Activated T-helper 1 cell treated with Interleukin-2 at 50 U/mL for 16 hours (primary cell): ENCODE measurements around the gene CNTNAP2.

Experiments used
- DNase-seq: peaks from one replicate; pipeline ENCODE4 v3.0.0-alpha.2; 2020; ENCODE audit warnings: low read depth

CNTNAP2 gene

DNA sequence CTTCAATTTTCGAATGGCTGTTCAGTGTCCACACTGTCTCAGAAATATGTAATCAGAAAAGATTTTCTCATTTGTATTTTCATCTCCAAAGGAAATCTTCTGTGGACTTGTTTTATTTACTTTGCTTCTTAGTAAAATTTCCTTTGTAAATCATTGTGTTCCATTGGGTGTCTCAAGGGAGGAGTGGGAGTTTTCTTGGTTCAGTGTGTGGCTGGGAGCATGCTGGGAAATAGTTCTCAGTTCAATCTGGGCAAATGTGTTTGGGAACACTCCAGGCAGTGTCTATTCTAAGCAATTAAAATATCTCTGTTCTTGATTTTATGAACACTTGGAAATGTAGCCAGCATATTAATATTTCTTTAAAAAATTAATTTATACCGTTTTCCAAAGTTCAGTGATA lies 1019.8 kb downstream of the CNTNAP2 start:
- no peak for DNase-seq

DNA sequence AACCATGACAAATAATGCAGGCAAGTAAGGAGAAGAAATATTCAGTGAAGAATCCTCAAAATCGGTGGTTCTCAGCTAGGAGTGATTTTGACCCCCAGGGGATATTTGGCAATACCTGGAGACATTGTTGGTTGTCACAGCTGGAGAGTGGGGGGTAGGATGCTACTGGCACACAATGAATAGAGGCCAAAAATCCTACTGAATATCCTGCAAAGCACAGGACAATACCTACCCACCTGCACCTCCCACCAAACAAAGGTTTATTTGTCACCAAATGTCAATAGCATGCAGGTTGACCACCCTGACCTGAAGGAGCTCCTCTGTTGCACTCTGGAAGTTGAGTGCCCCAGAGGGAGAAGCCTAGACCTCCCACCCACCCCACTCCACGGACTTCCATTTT lies 1028.6 kb downstream of the CNTNAP2 start:
- no peak for DNase-seq

DNA sequence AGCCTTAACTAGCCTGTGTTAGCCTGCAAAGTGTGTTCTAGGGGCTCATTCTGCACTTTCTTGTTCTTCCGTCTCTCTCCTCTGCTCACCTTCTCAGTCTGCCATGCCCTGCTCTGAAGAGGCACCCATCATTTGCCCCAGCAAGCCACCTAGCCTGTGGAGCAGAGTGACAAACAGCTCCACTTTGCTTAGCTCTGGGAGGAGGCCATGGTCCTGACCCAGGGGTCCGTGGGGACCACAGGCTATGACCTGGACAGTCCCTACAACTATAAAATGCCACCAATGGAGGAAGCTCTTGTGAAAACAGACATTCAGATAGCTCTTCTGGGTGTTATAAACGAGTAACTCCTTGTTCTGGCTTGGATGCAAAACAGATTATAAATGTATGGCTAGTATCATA lies 1029.6 kb downstream of the CNTNAP2 start:
- no peak for DNase-seq

DNA sequence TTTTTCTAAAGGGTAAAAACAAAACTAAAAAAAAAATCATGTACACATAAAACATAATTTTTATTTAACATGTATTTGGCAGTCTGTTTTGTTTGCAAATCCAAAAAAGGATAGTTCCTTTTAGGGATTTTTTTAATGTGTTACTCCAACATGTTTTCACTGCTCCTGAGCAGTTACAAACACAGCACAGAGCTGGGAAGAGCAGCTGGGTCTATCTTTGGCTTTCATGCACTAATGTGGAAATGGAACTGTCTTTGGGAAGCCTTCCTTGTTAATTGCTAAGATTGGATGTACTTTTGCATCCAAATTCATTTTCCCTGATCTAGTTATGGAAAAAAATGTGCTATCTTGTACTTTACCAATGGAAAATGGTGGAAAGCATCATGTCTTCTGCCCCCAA lies 1035.1 kb downstream of the CNTNAP2 start:
- DNase-seq: no peak

DNA sequence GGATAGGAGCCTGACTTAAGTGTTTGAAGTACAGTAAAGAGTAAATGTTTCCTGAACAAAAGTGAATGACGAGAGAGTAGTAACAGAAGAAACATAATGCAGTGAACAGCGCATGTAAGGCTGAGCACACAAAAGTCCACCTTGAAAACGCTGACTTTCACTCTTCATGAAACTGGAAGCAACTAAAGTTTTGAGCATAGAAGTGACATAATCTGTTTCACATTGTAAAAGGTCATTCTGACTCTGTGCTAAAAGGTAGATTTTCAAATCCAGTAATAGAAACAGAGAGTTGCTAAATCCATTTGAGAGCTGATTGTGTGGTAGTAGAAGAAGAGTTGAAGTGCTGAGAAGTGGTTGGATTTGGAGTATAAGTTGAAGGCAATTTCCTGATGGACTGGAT lies 1037.0 kb downstream of the CNTNAP2 start:
- DNase-seq: no peak

DNA sequence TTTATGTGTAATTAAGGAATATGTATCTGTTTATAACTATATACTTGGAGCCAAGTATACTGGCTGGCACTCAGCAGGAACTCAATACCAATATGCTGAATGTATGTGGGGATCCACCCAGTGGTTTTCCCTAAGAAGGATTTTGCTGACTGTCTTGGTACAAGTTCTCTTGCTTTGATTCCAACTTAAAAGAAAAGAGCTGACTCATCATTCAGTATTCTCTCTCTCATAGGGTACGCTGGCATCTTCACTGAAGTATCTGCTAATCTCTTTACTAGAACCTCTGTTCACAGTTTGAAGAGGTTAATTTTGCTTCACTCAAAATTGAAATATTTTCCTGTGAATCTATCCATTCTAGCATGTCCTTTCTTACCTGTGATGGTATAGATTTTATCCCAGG lies 1044.8 kb downstream of the CNTNAP2 start:
- DNase-seq: no peak

DNA sequence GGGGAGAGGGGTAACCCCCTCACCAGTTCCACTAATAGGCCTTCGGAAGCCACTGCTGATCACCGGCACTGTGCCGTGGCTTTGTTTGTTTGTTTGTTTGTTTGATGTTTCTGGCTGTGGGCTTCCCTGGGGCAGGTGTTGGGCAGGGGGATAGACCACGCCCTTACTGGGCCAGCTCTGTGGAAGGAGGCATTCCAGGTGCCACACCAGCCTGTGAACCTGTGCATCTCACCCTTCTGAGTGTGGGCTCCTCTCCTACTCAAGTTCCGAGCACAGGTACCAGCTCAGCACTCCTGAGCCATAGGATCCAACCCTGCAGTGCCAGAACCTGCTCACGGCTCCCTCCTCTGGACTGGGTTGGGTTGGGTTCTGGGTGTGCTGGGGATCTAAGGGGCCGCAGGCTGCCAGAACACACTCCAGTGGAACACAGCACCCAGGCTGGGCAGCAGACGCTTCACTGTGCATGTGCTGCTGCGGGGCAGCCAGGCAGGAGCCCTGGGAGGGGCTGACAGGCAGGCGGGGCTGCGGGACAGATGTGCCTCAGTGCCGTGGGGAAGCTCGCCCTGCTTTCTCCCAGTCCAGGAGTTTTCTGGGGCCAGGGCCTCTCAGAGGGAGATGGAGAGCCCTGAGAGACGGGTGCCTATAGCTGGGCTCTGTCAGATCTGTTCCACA lies 1053.9 kb downstream of the CNTNAP2 start:
- DNase-seq: no peak

DNA sequence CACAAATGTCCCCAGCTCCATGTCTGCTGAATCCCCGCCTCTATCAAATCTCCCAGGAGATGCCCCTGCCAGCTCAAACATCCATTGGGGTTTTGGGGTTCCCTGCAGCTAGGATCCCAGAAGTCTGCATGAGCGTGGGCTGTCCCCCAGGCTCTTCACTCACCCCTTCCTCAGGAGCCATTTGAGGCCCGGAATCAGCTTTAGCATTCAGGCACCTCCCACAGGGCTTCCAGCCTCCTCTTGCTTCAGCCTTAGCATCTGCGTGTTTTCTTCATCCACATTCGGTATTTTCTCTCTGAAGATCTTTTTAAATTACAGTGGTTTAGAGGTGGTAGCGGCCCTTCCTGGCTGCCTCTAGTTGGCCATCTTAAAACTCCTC lies 1054.4 kb downstream of the CNTNAP2 start:
- DNase-seq: no peak

DNA sequence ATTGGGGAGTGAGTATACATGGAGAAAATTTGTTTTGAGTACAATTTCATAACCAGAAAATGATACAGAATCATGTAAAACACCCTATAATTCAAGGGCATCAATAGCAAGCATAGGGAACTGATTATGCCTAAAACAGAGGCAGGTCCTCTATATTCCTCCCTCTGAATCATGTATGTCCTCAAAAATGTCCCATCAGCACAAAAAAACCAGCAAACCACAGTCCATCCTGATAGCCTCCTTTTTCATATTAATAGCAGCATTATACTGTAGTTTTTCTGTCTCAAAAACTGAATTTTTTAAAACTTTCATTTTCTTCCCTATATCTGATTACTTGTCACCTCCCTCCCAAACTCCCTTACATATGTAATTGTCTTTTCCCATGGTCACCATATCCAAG lies 1057.3 kb downstream of the CNTNAP2 start:
- DNase-seq: no peak

DNA sequence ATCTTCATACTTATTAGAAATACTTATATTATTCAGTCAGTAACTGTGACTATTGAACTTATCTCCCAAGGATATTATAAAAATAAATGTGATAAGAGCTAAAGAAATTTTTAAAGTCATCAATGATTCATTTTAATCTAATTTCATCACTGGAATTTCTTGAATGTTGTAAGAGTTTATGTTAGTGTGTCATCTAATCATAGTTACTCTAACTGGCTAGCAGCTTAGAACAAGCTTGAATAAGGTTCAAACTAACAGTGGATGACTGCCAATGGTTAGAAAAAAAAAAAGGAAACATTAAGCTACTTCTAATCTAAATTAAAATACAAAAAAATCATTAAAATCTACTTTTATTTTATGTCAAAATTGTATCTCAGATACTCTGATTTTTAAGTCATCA lies 1066.3 kb downstream of the CNTNAP2 start:
- DNase-seq: no peak

DNA sequence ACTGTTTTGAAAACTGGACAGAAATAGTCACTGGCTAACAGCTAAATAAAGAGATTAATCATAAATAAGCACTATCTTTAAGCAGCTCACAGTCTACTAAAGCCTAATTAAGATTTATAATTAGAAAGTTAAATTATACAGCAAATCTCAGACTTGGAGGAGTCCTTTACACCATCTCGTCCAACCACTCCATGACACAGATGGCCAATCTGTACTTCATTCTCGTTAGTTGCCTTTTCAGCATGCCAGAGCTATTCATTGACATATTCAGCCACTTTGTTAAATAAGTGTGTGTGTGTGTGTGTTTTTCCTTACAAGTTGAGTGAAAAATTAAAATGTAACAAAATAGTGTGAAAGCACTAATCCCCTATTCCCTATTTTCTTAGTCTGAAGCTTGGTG lies 1066.7 kb downstream of the CNTNAP2 start:
- no peak for DNase-seq

DNA sequence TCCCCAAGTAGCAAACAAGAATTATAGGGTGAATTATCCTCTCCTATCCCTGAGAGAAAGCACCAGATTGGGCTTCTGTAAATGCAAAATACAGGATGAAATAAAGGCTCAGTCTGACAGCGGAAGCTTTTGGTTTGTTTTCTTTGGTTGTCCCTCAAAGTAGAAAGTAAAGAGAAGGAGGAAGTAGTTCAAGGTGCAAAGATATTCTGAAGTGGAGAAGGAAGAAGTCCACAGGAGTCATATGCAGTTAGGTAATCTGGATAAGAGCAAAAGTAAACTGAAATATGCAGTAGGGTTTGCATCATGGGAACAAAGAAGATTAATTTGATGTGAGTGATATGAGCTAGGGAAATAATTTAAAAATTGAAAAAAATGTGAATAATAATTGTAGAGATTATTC lies 1071.9 kb downstream of the CNTNAP2 start:
- DNase-seq: no peak

DNA sequence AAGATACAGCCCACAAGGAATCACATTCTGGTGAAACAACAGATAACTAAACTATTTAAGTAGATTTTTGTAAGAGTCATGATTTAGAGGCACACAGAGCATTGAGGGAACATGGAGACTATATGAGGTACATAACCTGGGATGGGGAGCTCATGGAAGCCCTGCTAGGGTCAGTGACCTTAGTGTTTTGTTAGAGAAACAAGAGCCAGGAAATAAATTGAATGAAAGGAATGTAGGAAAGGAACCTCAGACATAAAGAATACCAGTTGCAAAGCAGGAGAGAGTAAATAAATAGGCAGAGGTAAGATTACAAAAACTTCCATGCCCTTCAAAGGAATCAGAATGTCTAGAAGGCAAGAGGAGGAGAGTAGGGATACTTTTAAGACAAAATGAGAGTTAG lies 1076.9 kb downstream of the CNTNAP2 start:
- DNase-seq: no peak

DNA sequence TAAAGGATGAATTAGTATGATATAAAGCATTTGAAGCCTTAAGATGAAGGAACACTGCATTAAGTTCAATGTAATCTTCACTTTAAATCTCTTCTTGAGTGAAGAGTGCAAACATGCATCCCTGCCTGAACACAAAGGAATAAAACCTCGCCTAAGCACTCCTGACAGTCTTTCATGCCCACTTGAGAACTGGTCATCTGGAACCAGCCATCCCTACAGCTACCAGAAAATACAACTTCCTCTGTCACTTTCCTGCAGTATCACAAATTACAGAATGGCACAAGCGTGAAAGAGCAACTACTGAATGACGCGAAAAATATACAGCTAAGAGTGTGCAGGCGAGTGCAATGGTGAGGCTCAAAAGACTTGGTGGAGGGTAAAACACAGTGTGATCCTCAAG lies 1079.9 kb downstream of the CNTNAP2 start:
- no peak for DNase-seq

DNA sequence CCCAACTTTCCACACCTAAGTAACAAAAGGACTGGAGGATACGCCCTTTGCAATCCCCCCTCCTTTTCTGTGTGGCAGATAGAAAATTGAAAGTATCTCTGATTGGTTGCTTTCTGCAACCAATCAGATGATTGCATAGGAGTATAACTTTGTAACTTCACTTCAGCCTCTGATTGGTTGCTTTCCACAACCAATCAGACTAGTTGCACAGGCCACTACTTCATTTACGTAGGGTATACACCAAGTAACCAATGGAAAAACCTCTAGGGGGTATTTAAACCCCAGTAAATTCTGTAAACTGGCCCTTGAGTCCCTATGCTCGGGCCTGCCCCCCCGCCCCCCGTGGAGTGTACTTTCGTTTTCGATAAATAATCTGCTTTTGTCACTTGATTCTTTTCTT lies 1080.4 kb downstream of the CNTNAP2 start:
- no peak for DNase-seq

DNA sequence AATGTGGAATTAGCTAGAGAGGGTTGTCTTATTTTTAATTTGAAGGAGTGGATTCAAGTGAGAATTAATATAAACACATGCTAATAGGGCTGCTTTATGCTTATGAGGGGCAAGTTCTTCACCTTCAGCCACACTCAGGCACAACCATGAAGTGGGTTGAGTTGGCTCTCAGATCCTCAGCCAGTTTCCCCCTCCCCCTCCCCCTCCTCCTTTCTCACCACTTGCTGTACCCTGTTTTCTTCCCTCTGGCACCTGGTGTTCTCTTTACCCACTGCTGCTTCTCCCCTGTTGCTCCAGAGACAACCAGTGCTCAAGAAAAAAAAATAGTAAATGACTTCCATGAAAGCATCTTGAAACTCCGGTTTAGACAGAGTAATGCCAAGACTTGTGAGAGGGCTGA lies 1083.3 kb downstream of the CNTNAP2 start:
- DNase-seq: no peak

DNA sequence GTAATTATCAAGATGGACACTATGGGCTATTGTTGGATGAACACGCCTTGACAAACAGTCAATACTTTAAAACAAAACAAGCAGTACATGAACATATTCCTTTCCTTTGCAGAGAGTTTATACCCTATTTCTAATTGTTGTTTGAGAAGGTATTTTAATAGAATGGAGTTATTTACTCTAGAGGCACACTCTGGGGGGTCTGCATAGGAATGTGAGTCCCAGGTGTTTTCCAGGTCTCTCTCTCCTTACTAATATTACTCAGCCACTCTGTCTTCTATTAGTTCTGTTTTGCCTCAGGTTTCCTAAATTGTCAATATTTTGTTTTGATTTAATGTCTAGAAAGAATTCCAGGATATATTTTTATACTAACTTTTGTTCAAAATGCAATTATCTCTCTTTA lies 1091.4 kb downstream of the CNTNAP2 start:
- no peak for DNase-seq

DNA sequence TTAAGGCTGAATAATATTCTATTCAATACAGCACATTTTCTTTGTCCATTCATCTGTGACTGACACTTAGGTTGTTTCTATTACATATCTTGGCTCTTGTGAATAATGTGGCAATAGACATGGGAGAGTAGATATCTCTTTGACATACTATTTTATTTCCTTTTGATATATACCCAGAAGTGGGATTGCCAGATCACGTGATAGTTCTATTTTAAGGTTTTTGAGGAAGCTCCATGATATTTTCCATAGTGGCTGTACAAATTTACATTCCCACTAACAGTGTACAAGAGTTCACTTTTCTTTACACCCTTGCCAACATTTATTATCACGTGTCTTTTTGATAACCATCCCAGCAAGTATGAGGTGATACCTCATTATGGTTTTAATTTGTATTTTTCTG lies 1114.7 kb downstream of the CNTNAP2 start:
- DNase-seq: no peak

DNA sequence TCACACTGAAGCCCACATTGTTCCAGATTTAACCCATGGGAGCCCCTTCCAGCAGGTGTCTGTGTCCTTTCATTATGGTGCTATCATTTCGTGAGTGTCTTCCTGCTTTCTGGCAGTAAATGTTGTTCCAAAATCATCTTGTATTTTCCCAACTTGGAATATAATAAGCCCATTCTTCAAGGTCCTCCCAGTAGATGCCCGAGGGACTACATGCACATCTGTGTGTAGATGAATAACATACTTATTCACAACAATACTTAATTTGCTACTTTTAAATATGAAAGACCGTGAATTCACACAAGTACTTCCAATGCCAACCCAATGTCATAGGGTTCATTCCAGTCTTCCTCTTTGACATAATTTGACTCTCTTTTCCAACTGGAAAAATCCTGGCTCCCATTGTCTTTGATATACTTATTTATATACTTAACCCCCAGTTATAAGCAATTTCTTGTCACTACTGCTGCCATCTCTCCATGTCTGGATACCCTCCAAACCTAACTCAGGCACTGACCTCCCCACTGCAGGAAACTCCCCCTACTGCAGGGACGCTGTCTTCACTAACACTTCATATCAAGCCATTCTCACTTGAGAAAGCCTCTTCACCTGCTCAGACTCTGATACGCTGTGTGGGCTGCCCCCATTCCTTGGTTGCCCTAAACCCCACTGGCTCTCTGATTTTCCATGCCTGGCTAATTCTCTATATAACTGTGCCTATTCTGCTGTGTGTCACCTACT lies 1119.2 kb downstream of the CNTNAP2 start:
- DNase-seq: no peak

DNA sequence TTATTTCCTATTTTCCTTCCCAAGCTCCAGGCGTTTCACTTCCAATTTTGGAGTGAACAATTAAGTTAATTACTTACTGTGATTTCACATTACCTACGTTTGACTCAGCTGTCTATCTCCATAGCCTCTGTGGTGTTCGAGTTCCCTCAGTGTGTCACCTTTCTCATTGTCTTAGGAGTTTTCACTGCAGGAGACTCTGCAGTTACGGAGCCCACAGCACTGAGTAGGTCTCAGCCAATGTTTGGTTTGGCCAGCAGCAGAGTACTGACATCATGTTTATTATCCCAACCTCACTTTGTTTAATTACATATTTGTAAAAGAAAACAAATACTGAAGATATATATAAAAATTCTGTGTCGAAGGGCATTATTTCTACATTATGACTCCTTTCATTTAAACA lies 1123.9 kb downstream of the CNTNAP2 start:
- no peak for DNase-seq

DNA sequence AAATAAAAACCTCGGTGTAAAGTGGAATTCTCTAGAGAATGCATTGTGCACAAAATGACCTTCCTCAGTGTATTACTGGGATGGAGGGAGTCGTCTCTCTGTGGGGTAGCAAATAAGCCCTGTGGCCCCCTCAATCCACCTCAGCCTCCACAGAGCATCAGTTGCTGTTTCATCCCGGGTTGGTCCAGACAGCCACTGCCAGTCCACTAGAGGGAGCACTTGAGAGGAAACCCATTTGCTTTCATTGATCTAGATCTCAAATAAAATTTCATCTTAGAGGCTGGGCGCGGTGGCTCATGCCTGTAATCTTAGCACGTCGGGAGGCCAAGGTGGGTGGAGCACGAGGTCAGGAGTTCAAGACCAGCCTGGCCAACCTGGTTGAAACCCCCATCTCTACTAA lies 1128.7 kb downstream of the CNTNAP2 start:
- DNase-seq: no peak

DNA sequence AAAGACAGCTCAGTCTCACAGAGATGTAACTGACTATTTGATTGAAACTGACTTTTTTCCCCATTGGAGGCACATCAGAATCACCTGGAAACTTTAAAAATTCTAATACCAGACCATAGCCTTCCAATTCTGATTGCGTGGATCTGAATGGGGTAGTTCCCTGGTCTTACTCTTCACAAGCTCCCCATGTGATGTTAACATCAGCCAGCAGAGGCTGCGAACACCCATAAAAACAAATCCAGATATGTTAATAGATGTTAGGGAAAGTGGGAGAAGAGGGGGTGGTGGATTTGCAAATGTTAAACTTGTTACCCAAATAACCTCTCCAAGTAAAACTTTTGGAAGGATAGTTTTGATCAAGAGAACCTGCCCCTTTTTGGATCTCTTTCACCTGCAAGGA lies 1133.4 kb downstream of the CNTNAP2 start:
- no peak for DNase-seq

DNA sequence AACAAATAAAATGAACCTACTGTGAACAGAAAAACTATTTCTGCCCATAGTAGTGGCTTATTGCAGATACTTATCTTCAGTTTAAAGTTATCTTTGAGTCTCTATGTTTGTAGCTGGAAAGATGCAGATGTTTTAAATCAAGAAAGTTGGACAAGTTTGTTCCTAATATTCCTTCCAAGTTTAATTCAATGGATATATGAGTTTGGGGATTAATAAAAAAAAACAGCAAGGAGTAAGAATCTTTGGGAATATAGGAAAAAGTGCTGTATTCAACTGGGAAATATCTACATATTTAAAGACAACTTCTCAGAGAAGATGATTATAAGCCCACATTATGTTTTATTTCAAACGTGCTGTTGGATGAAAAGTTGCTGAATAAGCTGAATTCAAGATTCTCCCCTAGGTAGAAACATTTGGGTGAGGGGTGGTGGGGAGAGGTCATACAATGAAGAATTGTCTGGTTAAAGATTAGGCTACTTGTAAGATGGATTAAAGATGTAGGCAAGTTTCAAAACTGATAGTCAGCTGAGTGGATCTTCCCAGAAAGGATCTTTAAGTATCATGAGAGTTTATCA lies 1135.2 kb downstream of the CNTNAP2 start:
- no peak for DNase-seq

DNA sequence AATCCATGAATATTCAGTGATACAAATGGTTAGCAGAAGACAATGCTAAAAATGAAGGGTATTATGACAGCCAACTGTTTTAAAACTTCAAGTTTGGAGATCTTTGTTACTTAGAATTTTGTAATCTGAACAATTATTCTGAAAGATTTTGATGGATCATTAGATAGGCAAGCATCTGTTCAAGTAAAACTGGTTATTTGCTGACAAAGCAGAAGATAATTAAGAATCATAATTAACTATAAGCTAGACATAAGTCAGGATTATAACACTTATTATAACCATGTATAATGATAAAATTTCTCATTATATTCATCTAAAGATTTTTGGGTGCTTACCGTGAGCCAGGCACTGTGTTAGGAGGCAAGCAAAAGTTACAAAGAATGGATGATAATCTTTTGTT lies 1145.1 kb downstream of the CNTNAP2 start:
- no peak for DNase-seq
